ENCODE measurements around the gene CDIP1.
A peak's percentile ranks its signal among the peaks of the same experiment; 100 is the strongest.

CDIP1 gene

GRCh38 chr16:4494746-4495490, 43.7 kb downstream of the CDIP1 start:
- Histone ChIP-seq H3K4me1 (ENCODE audit: control insufficient read depth, insufficient read depth, low read length) (peaks cover 37% of the 10 kb centered on the region), H3K36me3 (ENCODE audit: control insufficient read depth, insufficient read depth, low read length) (no peaks in the 10 kb centered on the region), H3K9me3 (ENCODE audit: control insufficient read depth, low read length) (no peaks in the 10 kb centered on the region), H3K27me3 (ENCODE audit: control insufficient read depth, insufficient read depth, low read length) (no peaks in the 10 kb centered on the region), H3K9ac (ENCODE audit: low read length) (no peak overlapping the region), H3K4me3 (ENCODE audit: low read length) (no peak overlapping the region)

GRCh38 chr16:4491898-4492297, 46.7 kb downstream of the CDIP1 start:
- no peak overlapping the region for H3K9ac ChIP-seq (ENCODE audit: low read length)
- peaks cover 26% of the 10 kb centered on the region for H3K4me1 ChIP-seq (ENCODE audit: control insufficient read depth, insufficient read depth, low read length)
- no peak overlapping the region for H3K4me3 ChIP-seq (ENCODE audit: low read length)
- no peaks in the 10 kb centered on the region for H3K27me3 ChIP-seq (ENCODE audit: control insufficient read depth, insufficient read depth, low read length)
- no peaks in the 10 kb centered on the region for H3K36me3 ChIP-seq (ENCODE audit: control insufficient read depth, insufficient read depth, low read length)
- no peaks in the 10 kb centered on the region for H3K9me3 ChIP-seq (ENCODE audit: control insufficient read depth, low read length)

GRCh38 chr16:4489030-4489429, 49.5 kb downstream of the CDIP1 start:
- Histone ChIP-seq H3K36me3 (ENCODE audit: control insufficient read depth, insufficient read depth, low read length) (no peaks in the 10 kb centered on the region), H3K27me3 (ENCODE audit: control insufficient read depth, insufficient read depth, low read length) (no peaks in the 10 kb centered on the region), H3K9me3 (ENCODE audit: control insufficient read depth, low read length) (no peaks in the 10 kb centered on the region), H3K4me3 (ENCODE audit: low read length) (no peak overlapping the region), H3K9ac (ENCODE audit: low read length) (no peak overlapping the region), H3K4me1 (ENCODE audit: control insufficient read depth, insufficient read depth, low read length) (peaks cover 21% of the 10 kb centered on the region)

DNA sequence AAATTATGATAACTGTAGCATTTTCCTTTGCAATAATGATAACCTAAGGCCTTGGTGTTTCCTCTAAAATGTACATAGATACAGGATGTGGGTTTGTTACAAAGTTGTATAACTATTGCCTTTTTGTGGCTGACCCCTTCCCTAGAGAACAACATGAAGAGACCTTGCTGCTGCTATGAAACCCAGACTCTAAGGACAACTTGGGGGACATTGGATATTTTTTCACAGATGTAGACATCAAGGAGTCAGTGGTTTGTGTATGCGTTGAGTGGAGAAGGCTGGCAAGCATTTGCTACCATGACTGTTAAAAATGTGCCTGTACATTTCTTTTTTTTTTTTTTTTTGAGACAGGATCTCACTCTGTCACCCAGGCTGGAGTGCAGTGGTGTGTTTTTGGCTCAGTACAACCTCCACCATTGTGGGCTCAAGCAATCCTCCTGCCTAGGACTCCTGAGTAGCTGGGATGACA, 50.0 kb downstream of the CDIP1 start:
- H3K4me3 ChIP-seq (ENCODE audit: low read length), result no peak overlapping the region
- no peak overlapping the region for H3K9ac ChIP-seq (ENCODE audit: low read length)

GRCh38 chr16:4487955-4488498, 50.5 kb downstream of the CDIP1 start:
- Histone ChIP-seq H3K9ac (ENCODE audit: low read length) (no peak overlapping the region), H3K4me1 (ENCODE audit: control insufficient read depth, insufficient read depth, low read length) (peaks cover 21% of the 10 kb centered on the region), H3K4me3 (ENCODE audit: low read length) (no peak overlapping the region), H3K9me3 (ENCODE audit: control insufficient read depth, low read length) (no peaks in the 10 kb centered on the region), H3K27me3 (ENCODE audit: control insufficient read depth, insufficient read depth, low read length) (no peaks in the 10 kb centered on the region), H3K36me3 (ENCODE audit: control insufficient read depth, insufficient read depth, low read length) (no peaks in the 10 kb centered on the region)

More for the DNA sequence above, 50.0 kb downstream of the CDIP1 start:
- peaks cover 21% of the 10 kb centered on the region for H3K4me1 ChIP-seq (ENCODE audit: control insufficient read depth, insufficient read depth, low read length)
- H3K9me3 ChIP-seq (ENCODE audit: control insufficient read depth, low read length), result no peaks in the 10 kb centered on the region
- no peaks in the 10 kb centered on the region for H3K36me3 ChIP-seq (ENCODE audit: control insufficient read depth, insufficient read depth, low read length)
- no peaks in the 10 kb centered on the region for H3K27me3 ChIP-seq (ENCODE audit: control insufficient read depth, insufficient read depth, low read length)

- no peak overlapping the region for H3K9ac ChIP-seq (ENCODE audit: low read length)
- no peaks in the 10 kb centered on the region for H3K36me3 ChIP-seq (ENCODE audit: control insufficient read depth, insufficient read depth, low read length)
- no peaks in the 10 kb centered on the region for H3K27me3 ChIP-seq (ENCODE audit: control insufficient read depth, insufficient read depth, low read length)
Measured at GRCh38 chr16:4486126-4486893, 52.3 kb downstream of the CDIP1 start.

GRCh38 chr16:4481963-4482362, 56.6 kb downstream of the CDIP1 start:
- Histone ChIP-seq H3K4me3 (ENCODE audit: low read length) (no peak overlapping the region), H3K27me3 (ENCODE audit: control insufficient read depth, insufficient read depth, low read length) (no peaks in the 10 kb centered on the region), H3K4me1 (ENCODE audit: control insufficient read depth, insufficient read depth, low read length) (peaks cover 14% of the 10 kb centered on the region), H3K9ac (ENCODE audit: low read length) (no peak overlapping the region), H3K9me3 (ENCODE audit: control insufficient read depth, low read length) (no peaks in the 10 kb centered on the region), H3K36me3 (ENCODE audit: control insufficient read depth, insufficient read depth, low read length) (no peaks in the 10 kb centered on the region)

More at GRCh38 chr16:4486126-4486893, 52.3 kb downstream of the CDIP1 start:
- H3K4me3 ChIP-seq (ENCODE audit: low read length), result no peak overlapping the region
- no peaks in the 10 kb centered on the region for H3K9me3 ChIP-seq (ENCODE audit: control insufficient read depth, low read length)
- peaks cover 21% of the 10 kb centered on the region for H3K4me1 ChIP-seq (ENCODE audit: control insufficient read depth, insufficient read depth, low read length)

GRCh38 chr16:4481526-4481925, 57.0 kb downstream of the CDIP1 start:
- no peaks in the 10 kb centered on the region for H3K36me3 ChIP-seq (ENCODE audit: control insufficient read depth, insufficient read depth, low read length)
- no peak overlapping the region for H3K4me3 ChIP-seq (ENCODE audit: low read length)
- H3K4me1 ChIP-seq (ENCODE audit: control insufficient read depth, insufficient read depth, low read length), result peaks cover 11% of the 10 kb centered on the region
- no peak overlapping the region for H3K9ac ChIP-seq (ENCODE audit: low read length)
- H3K27me3 ChIP-seq (ENCODE audit: control insufficient read depth, insufficient read depth, low read length), result no peaks in the 10 kb centered on the region
- no peaks in the 10 kb centered on the region for H3K9me3 ChIP-seq (ENCODE audit: control insufficient read depth, low read length)

DNA sequence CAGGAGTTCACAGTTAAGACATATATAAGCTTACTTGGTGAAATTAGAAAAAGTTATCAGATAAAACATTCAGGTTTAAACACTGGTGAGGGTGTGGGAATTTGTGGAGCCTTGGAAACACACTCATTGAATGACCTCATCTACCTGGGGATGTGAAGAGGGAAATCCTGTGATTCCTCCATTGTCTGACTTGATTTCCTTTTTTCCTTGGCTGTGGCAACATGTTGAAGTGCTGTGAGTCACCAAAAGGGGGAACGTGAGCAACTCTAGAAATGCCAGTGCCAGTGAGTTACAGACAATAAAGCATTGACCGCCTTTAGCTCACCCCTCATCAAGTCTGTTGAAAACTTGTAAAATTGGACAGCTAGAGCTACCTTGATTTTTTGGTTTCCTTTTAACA, 60.6 kb downstream of the CDIP1 start:
- peaks cover 13% of the 10 kb centered on the region for H3K4me1 ChIP-seq (ENCODE audit: control insufficient read depth, insufficient read depth, low read length)
- no peak overlapping the region for H3K4me3 ChIP-seq (ENCODE audit: low read length)
- H3K9me3 ChIP-seq (ENCODE audit: control insufficient read depth, low read length), result no peaks in the 10 kb centered on the region
- H3K9ac ChIP-seq (ENCODE audit: low read length), result no peak overlapping the region
- no peaks in the 10 kb centered on the region for H3K36me3 ChIP-seq (ENCODE audit: control insufficient read depth, insufficient read depth, low read length)
- no peaks in the 10 kb centered on the region for H3K27me3 ChIP-seq (ENCODE audit: control insufficient read depth, insufficient read depth, low read length)

GRCh38 chr16:4475880-4476788, 62.4 kb downstream of the CDIP1 start, which contains the start of gene HMOX2:
Gene HMOX2 (plus strand): TSS chr16:4476398. CDS start chr16:4505525, 29,127 bp downstream.
- Histone ChIP-seq H3K9ac (ENCODE audit: low read length) (peak within 1 kb of the TSS; percentile 94), H3K27me3 (ENCODE audit: control insufficient read depth, insufficient read depth, low read length) (no peaks in the 10 kb centered on the region), H3K4me1 (ENCODE audit: control insufficient read depth, insufficient read depth, low read length) (peaks cover 13% of the 10 kb centered on the region), H3K36me3 (ENCODE audit: control insufficient read depth, insufficient read depth, low read length) (no peaks in the 10 kb centered on the region), H3K4me3 (ENCODE audit: low read length) (peak within 1 kb of the TSS; percentile 84), H3K9me3 (ENCODE audit: control insufficient read depth, low read length) (no peaks in the 10 kb centered on the region)

GRCh38 chr16:4474192-4474961, 64.2 kb downstream of the CDIP1 start, which contains the start of gene NMRAL1:
Gene NMRAL1 (minus strand): TSS chr16:4474625. CDS start chr16:4474132, 493 bp downstream.
- Histone ChIP-seq H3K4me1 (ENCODE audit: control insufficient read depth, insufficient read depth, low read length) (peaks cover 13% of the 10 kb centered on the region), H3K9ac (ENCODE audit: low read length) (peak within 1 kb of the TSS; percentile 86), H3K4me3 (ENCODE audit: low read length) (peak within 1 kb of the TSS; percentile 46), H3K27me3 (ENCODE audit: control insufficient read depth, insufficient read depth, low read length) (no peaks in the 10 kb centered on the region), H3K36me3 (ENCODE audit: control insufficient read depth, insufficient read depth, low read length) (no peaks in the 10 kb centered on the region), H3K9me3 (ENCODE audit: control insufficient read depth, low read length) (no peaks in the 10 kb centered on the region)
